ENCODE results near the gene METTL8. TPM values are rescaled to one million over a fixed set of nuclear protein-coding genes. Genes with fewer than 3 reads are reported as not detected.
"Not testable (repeated sequence)": the region's sequence is repeated elsewhere in the genome, so short reads cannot be mapped to it uniquely, and the experiment has no call there.

The METTL8 gene
- total RNA-seq, 1 donor from 2014 or later, result 12.7 TPM

- DNase-seq (ENCODE audit: low read depth, low spot score), result no peak
These were observed 118.0 kb downstream of the METTL8 start for GRCh38 chr2:171315781-171316180.

GRCh38 chr2:171312182-171312581 is 121.6 kb downstream of the METTL8 start:
- not testable (repeated sequence) for DNase-seq (ENCODE audit: low read depth, low spot score)

- not testable (repeated sequence) for DNase-seq (ENCODE audit: low read depth, low spot score)
These were observed 122.2 kb downstream of the METTL8 start for GRCh38 chr2:171311589-171311988.

GRCh38 chr2:171310889-171311288 is 122.9 kb downstream of the METTL8 start:
- no peak for DNase-seq (ENCODE audit: low read depth, low spot score)

GRCh38 chr2:171309455-171310286 is 124.1 kb downstream of the METTL8 start:
- DNase-seq (ENCODE audit: low read depth, low spot score), result no peak

- DNase-seq (ENCODE audit: low read depth, low spot score), result no peak
These were observed 125.3 kb downstream of the METTL8 start for GRCh38 chr2:171308280-171309054.

- DNase-seq (ENCODE audit: low read depth, low spot score), result no peak
These were observed 126.2 kb downstream of the METTL8 start for GRCh38 chr2:171307560-171307959.

- DNase-seq (ENCODE audit: low read depth, low spot score), result no peak
These were observed 135.8 kb downstream of the METTL8 start for GRCh38 chr2:171297956-171298355.

- DNase-seq (ENCODE audit: low read depth, low spot score), result no peak
These were observed 139.2 kb downstream of the METTL8 start for GRCh38 chr2:171294608-171295007.

GRCh38 chr2:171293661-171294060 is 140.1 kb downstream of the METTL8 start:
- DNase-seq (ENCODE audit: low read depth, low spot score), result no peak

- DNase-seq (ENCODE audit: low read depth, low spot score), result no peak
These were observed 143.8 kb downstream of the METTL8 start for GRCh38 chr2:171289991-171290390.

GRCh38 chr2:171289316-171289715 is 144.5 kb downstream of the METTL8 start:
- no peak for DNase-seq (ENCODE audit: low read depth, low spot score)

GRCh38 chr2:171287611-171288010 is 146.2 kb downstream of the METTL8 start:
- no peak for DNase-seq (ENCODE audit: low read depth, low spot score)

GRCh38 chr2:171287036-171287571 is 146.7 kb downstream of the METTL8 start:
- DNase-seq (ENCODE audit: low read depth, low spot score), result no peak

GRCh38 chr2:171281110-171281509 is 152.7 kb downstream of the METTL8 start:
- DNase-seq (ENCODE audit: low read depth, low spot score), result no peak

- no peak for DNase-seq (ENCODE audit: low read depth, low spot score)
These were observed 153.6 kb downstream of the METTL8 start for GRCh38 chr2:171279983-171280790.

- no peak for DNase-seq (ENCODE audit: low read depth, low spot score)
These were observed 159.0 kb downstream of the METTL8 start for GRCh38 chr2:171274757-171275156.

GRCh38 chr2:171271971-171272436 is 161.8 kb downstream of the METTL8 start:
- DNase-seq (ENCODE audit: low read depth, low spot score), result peak; percentile 64

GRCh38 chr2:171271386-171271785 is 162.4 kb downstream of the METTL8 start:
- no peak for DNase-seq (ENCODE audit: low read depth, low spot score)

- no peak for DNase-seq (ENCODE audit: low read depth, low spot score)
These were observed 165.7 kb downstream of the METTL8 start for GRCh38 chr2:171267855-171268629.
